Type B pancreatic cell (in vitro differentiated cells): ENCODE data around the gene AKAP7. TPM values are rescaled to one million over a fixed set of nuclear protein-coding genes. Genes with fewer than 3 reads are reported as not detected.

Source experiments
- DNase-seq: peaks from one replicate; pipeline ENCODE4 v3.0.0; 2021; ENCODE audit warnings: mixed read lengths; ENCODE audit not compliant: unreplicated experiment; ENCODE audit errors: extremely low spot score
- H3K27ac Mint-ChIP-seq: 2 replicates; pipeline ENCODE4 v1.8.0; 2021; ENCODE audit warnings: mild to moderate bottlenecking, mixed read lengths
- H3K27me3 Mint-ChIP-seq: 2 replicates; pipeline ENCODE4 v1.8.0; 2021; ENCODE audit warnings: mixed read lengths
- H3K36me3 Mint-ChIP-seq: 2 replicates; pipeline ENCODE4 v1.8.0; 2021; ENCODE audit warnings: mixed read lengths
- H3K4me1 Mint-ChIP-seq: one replicate; pipeline ENCODE4 v1.8.0; 2021; ENCODE audit warnings: mixed read lengths; ENCODE audit not compliant: unreplicated experiment
- H3K4me3 Mint-ChIP-seq: 2 replicates; pipeline ENCODE4 v1.8.0; 2021; ENCODE audit warnings: mild to moderate bottlenecking, mixed read lengths
- H3K9me3 Mint-ChIP-seq: 2 replicates; pipeline ENCODE4 v1.8.0; 2021; ENCODE audit warnings: mixed read lengths
- total RNA-seq: library from RNA; stranded (reverse); gene quantifications from 2 replicates; pipeline ENCODE4 v1.2.1, GENCODE V29; 2021; ENCODE audit warnings: low replicate concordance
- TF ChIP-seq, protein P1 (sequence below): fragments of 200-600 bp; sonication (generic); conservative IDR thresholded peaks from 2 replicates; pipeline ENCODE4 v1.5.0; 2021; ENCODE audit warnings: antibody characterized with exemption, mild to moderate bottlenecking

AKAP7 gene
- total RNA-seq, 1 donor from 2014 or later = 7.2 TPM

DNA sequence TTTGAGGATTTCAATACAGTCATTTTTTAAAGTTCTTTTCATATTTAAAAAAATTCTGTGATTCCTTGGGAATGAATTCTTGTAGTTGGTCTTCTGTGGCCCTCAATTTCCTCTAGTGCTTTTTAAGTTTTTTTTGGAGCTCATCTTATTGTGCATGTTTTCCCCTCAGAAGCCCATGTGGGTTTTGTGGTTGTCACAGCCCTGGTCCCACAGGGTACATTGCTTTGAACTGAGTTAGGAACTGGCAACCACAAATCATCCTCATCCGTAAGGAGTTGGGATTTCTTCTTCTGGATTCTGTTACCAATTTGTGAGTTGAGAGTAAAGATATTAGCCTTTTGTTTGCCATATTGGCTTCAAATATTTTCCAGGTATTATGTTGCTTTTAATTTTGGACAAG, 89.9 kb downstream of the AKAP7 start:
- Mint-ChIP-seq H3K4me1 (no peaks in the 10 kb centered on the region), H3K27ac (no peak overlapping the region), H3K4me3 (no peak overlapping the region), H3K27me3 (no peaks in the 10 kb centered on the region), H3K9me3 (peaks cover 5% of the 10 kb centered on the region), H3K36me3 (peaks cover 6% of the 10 kb centered on the region)
- TF ChIP-seq, protein P1, sequence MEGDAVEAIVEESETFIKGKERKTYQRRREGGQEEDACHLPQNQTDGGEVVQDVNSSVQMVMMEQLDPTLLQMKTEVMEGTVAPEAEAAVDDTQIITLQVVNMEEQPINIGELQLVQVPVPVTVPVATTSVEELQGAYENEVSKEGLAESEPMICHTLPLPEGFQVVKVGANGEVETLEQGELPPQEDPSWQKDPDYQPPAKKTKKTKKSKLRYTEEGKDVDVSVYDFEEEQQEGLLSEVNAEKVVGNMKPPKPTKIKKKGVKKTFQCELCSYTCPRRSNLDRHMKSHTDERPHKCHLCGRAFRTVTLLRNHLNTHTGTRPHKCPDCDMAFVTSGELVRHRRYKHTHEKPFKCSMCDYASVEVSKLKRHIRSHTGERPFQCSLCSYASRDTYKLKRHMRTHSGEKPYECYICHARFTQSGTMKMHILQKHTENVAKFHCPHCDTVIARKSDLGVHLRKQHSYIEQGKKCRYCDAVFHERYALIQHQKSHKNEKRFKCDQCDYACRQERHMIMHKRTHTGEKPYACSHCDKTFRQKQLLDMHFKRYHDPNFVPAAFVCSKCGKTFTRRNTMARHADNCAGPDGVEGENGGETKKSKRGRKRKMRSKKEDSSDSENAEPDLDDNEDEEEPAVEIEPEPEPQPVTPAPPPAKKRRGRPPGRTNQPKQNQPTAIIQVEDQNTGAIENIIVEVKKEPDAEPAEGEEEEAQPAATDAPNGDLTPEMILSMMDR = no peak
- DNase-seq = no peak

GRCh38 chr6:131225959-131226358, 90.7 kb downstream of the AKAP7 start:
- Mint-ChIP-seq H3K36me3 (peaks cover 3% of the 10 kb centered on the region), H3K4me3 (no peak overlapping the region), H3K9me3 (peaks cover 5% of the 10 kb centered on the region), H3K4me1 (no peaks in the 10 kb centered on the region), H3K27me3 (no peaks in the 10 kb centered on the region), H3K27ac (no peak overlapping the region)
- no peak for DNase-seq
- TF ChIP-seq, protein P1 = no peak

DNA sequence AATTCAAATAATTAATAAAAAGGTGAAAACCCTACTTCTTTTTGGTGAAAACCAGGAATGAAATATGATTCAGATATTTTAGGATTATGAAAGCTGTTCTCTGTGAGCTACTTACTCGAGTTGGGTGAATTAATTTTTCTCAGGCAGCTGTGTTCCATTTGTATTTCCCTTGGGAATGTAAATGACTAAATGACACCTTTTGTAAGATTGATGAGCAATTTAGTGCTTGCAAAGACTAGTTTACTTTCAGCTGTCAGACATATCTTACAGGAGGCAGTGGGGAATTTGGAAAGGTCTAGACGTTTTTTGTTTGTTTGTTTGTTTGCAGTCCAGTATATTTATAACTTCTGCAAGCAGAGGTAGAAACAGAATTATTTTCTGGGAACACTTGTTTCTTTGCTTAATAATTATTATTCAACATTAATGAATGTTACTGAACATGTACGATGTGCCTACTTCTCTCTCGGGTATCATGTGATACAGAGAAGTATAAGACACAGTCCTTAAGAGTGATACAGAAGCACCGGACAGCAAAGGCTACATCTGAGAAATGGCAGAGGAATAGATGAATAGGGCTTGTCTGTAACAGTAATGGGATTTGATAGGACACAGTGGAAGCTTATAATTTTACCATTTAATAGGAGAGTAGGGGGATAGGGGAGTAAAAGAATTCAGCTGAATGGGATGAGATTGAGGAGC, 91.3 kb downstream of the AKAP7 start:
- H3K36me3 Mint-ChIP-seq = no peaks in the 10 kb centered on the region
- no peaks in the 10 kb centered on the region for H3K4me1 Mint-ChIP-seq
- no peaks in the 10 kb centered on the region for H3K27me3 Mint-ChIP-seq
- no peak overlapping the region for H3K4me3 Mint-ChIP-seq
- DNase-seq = no peak
- TF ChIP-seq, protein P1 = no peak
- H3K27ac Mint-ChIP-seq = no peak overlapping the region
- H3K9me3 Mint-ChIP-seq = peaks cover 5% of the 10 kb centered on the region

DNA sequence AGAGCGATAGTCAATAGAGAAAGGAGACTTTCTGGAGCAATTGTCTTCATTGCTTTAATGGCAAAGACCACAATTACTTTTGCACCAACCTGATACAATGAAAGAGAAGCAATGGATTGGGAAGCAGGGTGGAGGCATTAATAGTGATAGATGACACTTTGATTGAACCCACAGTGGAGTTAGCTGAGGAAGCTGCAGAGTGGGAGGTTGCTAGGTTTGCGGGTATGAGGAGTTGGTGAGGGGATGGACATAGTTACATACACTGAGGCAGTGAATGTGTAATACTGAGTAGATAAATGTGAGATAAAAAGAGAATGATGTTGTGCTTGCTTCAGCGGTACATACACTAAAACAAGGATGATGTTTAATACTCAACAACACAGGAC, 91.9 kb downstream of the AKAP7 start:
- Mint-ChIP-seq H3K4me3 (no peak overlapping the region), H3K36me3 (no peaks in the 10 kb centered on the region), H3K27me3 (no peaks in the 10 kb centered on the region), H3K9me3 (peaks cover under 1% of the 10 kb centered on the region), H3K4me1 (no peaks in the 10 kb centered on the region), H3K27ac (no peak overlapping the region)
- DNase-seq = no peak
- TF ChIP-seq, protein P1 = no peak

GRCh38 chr6:131231103-131231502, 95.8 kb downstream of the AKAP7 start:
- Mint-ChIP-seq H3K4me3 (no peak overlapping the region), H3K9me3 (no peaks in the 10 kb centered on the region), H3K27ac (no peak overlapping the region), H3K27me3 (no peaks in the 10 kb centered on the region), H3K4me1 (no peaks in the 10 kb centered on the region), H3K36me3 (no peaks in the 10 kb centered on the region)
- TF ChIP-seq, protein P1 = no peak
- no peak for DNase-seq

- no peak for DNase-seq
- Mint-ChIP-seq H3K27me3 (no peaks in the 10 kb centered on the region), H3K9me3 (no peaks in the 10 kb centered on the region), H3K36me3 (no peaks in the 10 kb centered on the region), H3K27ac (no peak overlapping the region), H3K4me3 (no peak overlapping the region), H3K4me1 (no peaks in the 10 kb centered on the region)
- TF ChIP-seq, protein P1 = no peak
Measured at GRCh38 chr6:131231891-131232290, 96.6 kb downstream of the AKAP7 start.
